Caco-2 (cell line): ENCODE data around the gene HMCN2. TPM values are rescaled to one million over a fixed set of nuclear protein-coding genes. Genes with fewer than 3 reads are reported as not detected.
"Not testable (repeated sequence)": the region's sequence is repeated elsewhere in the genome, so short reads cannot be mapped to it uniquely, and the experiment has no call there.

ENCODE experiments used
- BruUV-seq: library from RNA; stranded (reverse); fragments of 400-500 nt; replicated peaks from 2 replicates; lab custom pipeline; 2021; lab: Mats Ljungman, UMichigan
- CTCF ChIA-PET: fragments of 300-600 bp; sonication (Branson Sonifier 250); formaldehyde crosslinking; loops from one replicate; lab custom pipeline; 2022; ENCODE audit warnings: antibody characterized with exemption; lab: Charles Lee
- POLR2A ChIA-PET: fragments of 300-600 bp; sonication (Branson Sonifier 250); formaldehyde crosslinking; loops from one replicate; lab custom pipeline; 2022; ENCODE audit warnings: antibody characterized with exemption; lab: Charles Lee
- DNase-seq, 2 experiments: peaks; one replicate each; pipeline versions ENCODE4 v3.0.0 to v3.0.0-alpha.2; 2020 to 2022
- H3K27me3 ChIP-seq: replicated peaks from 2 replicates; pipeline ENCODE4 v1.6.0; 2011; ENCODE audit warnings: low read length; ENCODE audit not compliant: control insufficient read depth, insufficient read depth
- H3K36me3 ChIP-seq: 2 replicates; pipeline ENCODE4 v1.5.1; 2011; ENCODE audit warnings: low read length; ENCODE audit not compliant: control insufficient read depth, insufficient read depth
- H3K4me1 ChIP-seq: fragments of 250-450 bp; sonication (Bioruptor Pico); 2 replicates; pipeline ENCODE4 v1.5.1; 2020; ENCODE audit warnings: mild to moderate bottlenecking
- H3K4me3 ChIP-seq: 2 replicates; pipeline ENCODE4 v1.5.1; 2011; ENCODE audit warnings: low read depth, mild to moderate bottlenecking, control low read depth, low read length
- H3K9me3 ChIP-seq: fragments of 250-450 bp; sonication (Bioruptor Pico); 2 replicates; pipeline ENCODE4 v1.5.1; 2020; ENCODE audit warnings: mild to moderate bottlenecking, moderate library complexity
- H3K27ac Mint-ChIP-seq: one replicate; pipeline ENCODE4 v1.8.0; 2022; ENCODE audit warnings: mixed read lengths; ENCODE audit not compliant: unreplicated experiment
- H3K27me3 Mint-ChIP-seq: one replicate; pipeline ENCODE4 v1.8.0; 2022; ENCODE audit warnings: mixed read lengths; ENCODE audit not compliant: insufficient read depth, unreplicated experiment
- H3K36me3 Mint-ChIP-seq: one replicate; pipeline ENCODE4 v1.8.0; 2022; ENCODE audit warnings: mild to moderate bottlenecking, mixed read lengths; ENCODE audit not compliant: insufficient read depth, unreplicated experiment
- H3K4me1 Mint-ChIP-seq: one replicate; pipeline ENCODE4 v1.8.0; 2022; ENCODE audit warnings: low read depth, mixed read lengths; ENCODE audit not compliant: unreplicated experiment
- H3K4me3 Mint-ChIP-seq: one replicate; pipeline ENCODE4 v1.8.0; 2022; ENCODE audit warnings: mild to moderate bottlenecking, moderate library complexity, mixed read lengths; ENCODE audit not compliant: unreplicated experiment
- H3K9me3 Mint-ChIP-seq: one replicate; pipeline ENCODE4 v1.8.0; 2022; ENCODE audit warnings: mixed read lengths; ENCODE audit not compliant: unreplicated experiment
- CTCF ChIP-seq, 2 experiments: fragments of 200-600 bp in 1 of 2; IDR thresholded peaks; 1 replicate in 1 of 2; 2 replicates in 1 of 2; pipeline versions ENCODE4 v1.5.1 to v1.8.0; 2011 to 2022; ENCODE audit warnings: antibody characterized with exemption in 1 of 2, control low read depth in 1 of 2, inconsistent platforms in 1 of 2, low read depth in 1 of 2, low read length in 1 of 2, mild to moderate bottlenecking in 1 of 2, moderate library complexity in 1 of 2; ENCODE audit not compliant: insufficient read depth in 1 of 2, severe bottlenecking in 1 of 2, unreplicated experiment in 1 of 2
- intact Hi-C: fragments of 100-400 bp; cut with micrococcal nuclease; formaldehyde crosslinking; loops from one replicate; pipeline ENCODE4 v1.10.0; 2022; ENCODE audit not compliant: unreplicated experiment
- total RNA-seq: library from RNA; stranded (reverse); gene quantifications from 2 replicates; pipeline ENCODE4 v1.2.3, GENCODE V29; 2022

Gene HMCN2
- total RNA-seq, 1 experiment from 2014 or later, result 0.41 TPM

GRCh38 chr9:130339306-130339705 lies 73.7 kb downstream of the HMCN2 start:
- TF ChIP-seq CTCF (IDR thresholded peaks at IDR 0.05; ENCODE audit: insufficient read depth in 1 of 2, low read depth in 1 of 2, low read length in 1 of 2, severe bottlenecking in 1 of 2, unreplicated experiment in 1 of 2), result no peak
- CTCF ChIA-PET, result no interaction called here

GRCh38 chr9:130340011-130340410 lies 74.5 kb downstream of the HMCN2 start:
- TF ChIP-seq CTCF (IDR thresholded peaks at IDR 0.05; ENCODE audit: insufficient read depth in 1 of 2, low read depth in 1 of 2, low read length in 1 of 2, severe bottlenecking in 1 of 2, unreplicated experiment in 1 of 2), result no peak
- no peak for DNase-seq
- Histone ChIP-seq H3K4me1 (no peaks in the 10 kb centered on the region), H3K4me3 (no peak overlapping the region), H3K27me3 (no peaks in the 10 kb centered on the region), H3K9me3 (no peaks in the 10 kb centered on the region), H3K36me3 (no peaks in the 10 kb centered on the region)
- POLR2A ChIA-PET, result no interaction called here
- no peak overlapping the region for H3K4me3 Mint-ChIP-seq
- intact Hi-C loops, result no loop called here
- no peaks in the 10 kb centered on the region for H3K27me3 Mint-ChIP-seq
- no peaks in the 10 kb centered on the region for H3K36me3 Mint-ChIP-seq
- no peaks in the 10 kb centered on the region for H3K9me3 Mint-ChIP-seq
- CTCF ChIA-PET, result no interaction called here
- H3K27ac Mint-ChIP-seq, result no peak overlapping the region
- H3K4me1 Mint-ChIP-seq, result no peaks in the 10 kb centered on the region
- no TSS peak for BruUV-seq

More at GRCh38 chr9:130339306-130339705, 73.7 kb downstream of the HMCN2 start:
- no peak overlapping the region for H3K4me3 ChIP-seq
- no peaks in the 10 kb centered on the region for H3K4me1 Mint-ChIP-seq
- intact Hi-C loops, result no loop called here
- no peaks in the 10 kb centered on the region for H3K27me3 ChIP-seq
- no peak for DNase-seq
- H3K4me3 Mint-ChIP-seq, result no peak overlapping the region
- H3K27ac Mint-ChIP-seq, result no peak overlapping the region
- POLR2A ChIA-PET, result no interaction called here
- H3K9me3 Mint-ChIP-seq, result no peaks in the 10 kb centered on the region
- H3K9me3 ChIP-seq, result no peaks in the 10 kb centered on the region
- H3K4me1 ChIP-seq, result no peaks in the 10 kb centered on the region
- BruUV-seq, result no TSS peak
- H3K27me3 Mint-ChIP-seq, result no peaks in the 10 kb centered on the region
- H3K36me3 ChIP-seq, result no peaks in the 10 kb centered on the region
- H3K36me3 Mint-ChIP-seq, result no peaks in the 10 kb centered on the region

GRCh38 chr9:130340557-130340956 lies 75.0 kb downstream of the HMCN2 start:
- H3K9me3 Mint-ChIP-seq, POLR2A ChIA-PET, H3K4me1 ChIP-seq, BruUV-seq, H3K27me3 ChIP-seq, H3K4me3 Mint-ChIP-seq, H3K4me1 Mint-ChIP-seq, H3K27me3 Mint-ChIP-seq, H3K4me3 ChIP-seq, H3K9me3 ChIP-seq, H3K36me3 ChIP-seq, H3K27ac Mint-ChIP-seq, DNase-seq, H3K36me3 Mint-ChIP-seq, intact Hi-C loops: not testable (repeated sequence)
- CTCF ChIA-PET, result interaction anchor here (0.6 kb wide), 2 partner anchors 79 to 614 kb away, joined by 3 to 5 read pairs; no protein-coding TSS in a partner anchor

GRCh38 chr9:130341128-130341527 lies 75.6 kb downstream of the HMCN2 start:
- Mint-ChIP-seq H3K27ac (no peak overlapping the region), H3K4me3 (no peak overlapping the region), H3K4me1 (no peaks in the 10 kb centered on the region), H3K27me3 (no peaks in the 10 kb centered on the region), H3K36me3 (no peaks in the 10 kb centered on the region), H3K9me3 (no peaks in the 10 kb centered on the region)
- DNase-seq, result no peak
- BruUV-seq, result no TSS peak
- CTCF ChIA-PET, result interaction anchor here (0.6 kb wide), 1 partner anchor 615 kb away, joined by 3 read pairs; no protein-coding TSS in a partner anchor
- intact Hi-C loops, result no loop called here
- Histone ChIP-seq H3K4me1 (no peaks in the 10 kb centered on the region), H3K9me3 (no peaks in the 10 kb centered on the region), H3K27me3 (no peaks in the 10 kb centered on the region), H3K4me3 (no peak overlapping the region), H3K36me3 (no peaks in the 10 kb centered on the region)
- TF ChIP-seq CTCF (IDR thresholded peaks at IDR 0.05; ENCODE audit: insufficient read depth in 1 of 2, low read depth in 1 of 2, low read length in 1 of 2, severe bottlenecking in 1 of 2, unreplicated experiment in 1 of 2), result no peak
- POLR2A ChIA-PET, result no interaction called here
